Natural killer cell (primary cell): ENCODE measurements around the gene HIP1. TPM values are rescaled to one million over a fixed set of nuclear protein-coding genes. Genes with fewer than 3 reads are reported as not detected.
A peak's percentile ranks its signal among the peaks of the same experiment; 100 is the strongest.

Experiments
- ATAC-seq, 3 donors: fragments of 150-1000 bp in 2 of 3; fragments of 200-7000 bp in 1 of 3; cut with Tn5 transposase; 1 replicate in 1 of 3; 2 replicates in 2 of 3; pipeline ENCODE4 v1.10.0; 2021; ENCODE audit warnings: mild to moderate bottlenecking in 2 of 3, moderate library complexity in 2 of 3
- DNase-seq, 2 donors: peaks; one replicate each; pipeline versions ENCODE4 v3.0.0 to v3.0.0-alpha.2; 2013 to 2021; ENCODE audit warnings: mixed read lengths in 1 of 2
- H3K27ac ChIP-seq: one replicate; pipeline ENCODE4 v1.5.1; 2013; ENCODE audit warnings: mild to moderate bottlenecking, low read length
- H3K27me3 ChIP-seq: one replicate; pipeline ENCODE4 v1.6.1; 2013; ENCODE audit warnings: low read length; ENCODE audit not compliant: control insufficient read depth, insufficient read depth
- H3K36me3 ChIP-seq: one replicate; pipeline ENCODE4 v1.6.1; 2013; ENCODE audit warnings: low read length; ENCODE audit not compliant: control insufficient read depth, insufficient read depth
- H3K4me1 ChIP-seq: one replicate; pipeline ENCODE4 v1.6.1; 2013; ENCODE audit warnings: low read length; ENCODE audit not compliant: control insufficient read depth, insufficient read depth
- H3K4me3 ChIP-seq: one replicate; pipeline ENCODE4 v1.5.1; 2013; ENCODE audit warnings: low read length
- H3K9me3 ChIP-seq: one replicate; pipeline ENCODE4 v1.6.1; 2013; ENCODE audit warnings: low read length; ENCODE audit not compliant: control insufficient read depth, insufficient read depth
- H3K27ac Mint-ChIP-seq, 2 donors: one replicate each; pipeline ENCODE4 v1.8.0; 2022; ENCODE audit warnings: mild to moderate bottlenecking in 2 of 2, mixed read lengths in 2 of 2, moderate library complexity in 1 of 2
- H3K27me3 Mint-ChIP-seq, 2 donors: one replicate each; pipeline ENCODE4 v1.8.0; 2022; ENCODE audit warnings: low read depth in 2 of 2, mixed read lengths in 2 of 2
- H3K36me3 Mint-ChIP-seq: one replicate; pipeline ENCODE4 v1.8.0; 2022; ENCODE audit warnings: mixed read lengths
- H3K4me1 Mint-ChIP-seq, 2 donors: one replicate each; pipeline ENCODE4 v1.8.0; 2022; ENCODE audit warnings: mixed read lengths in 2 of 2
- H3K4me3 Mint-ChIP-seq: one replicate; pipeline ENCODE4 v1.8.0; 2022; ENCODE audit warnings: mild to moderate bottlenecking, moderate library complexity, mixed read lengths
- H3K9me3 Mint-ChIP-seq, 2 donors: one replicate each; pipeline ENCODE4 v1.8.0; 2022; ENCODE audit warnings: mixed read lengths in 2 of 2
- CTCF ChIP-seq: fragments of 200-600 bp; IDR thresholded peaks from one replicate; pipeline ENCODE4 v1.8.0; 2022; ENCODE audit warnings: antibody characterized with exemption
- WGBS: methylation state at CpG from one replicate; pipeline ENCODE4 v1.1.7; 2013; ENCODE audit warnings: missing lambda C conversion rate; ENCODE audit not compliant: insufficient coverage; 5-methylcytosine and 5-hydroxymethylcytosine counted together
- intact Hi-C: fragments of 100-400 bp; cut with micrococcal nuclease; formaldehyde crosslinking; loops from one replicate; pipeline ENCODE4 v1.14.2; 2022
- total RNA-seq, 4 donors: library from RNA; stranded (reverse); fragments of 120-200 nt in 1 of 4; gene quantifications; one replicate each; pipeline versions ENCODE4 v1.2.3 to v1.2.4, GENCODE V29; 2013 to 2022

Gene HIP1
- total RNA-seq, 3 donors from 2014 or later (not counting 1 experiment from before 2014, with no cell fraction given) = 17.1 to 27.9 (median 23.1) TPM

DNA sequence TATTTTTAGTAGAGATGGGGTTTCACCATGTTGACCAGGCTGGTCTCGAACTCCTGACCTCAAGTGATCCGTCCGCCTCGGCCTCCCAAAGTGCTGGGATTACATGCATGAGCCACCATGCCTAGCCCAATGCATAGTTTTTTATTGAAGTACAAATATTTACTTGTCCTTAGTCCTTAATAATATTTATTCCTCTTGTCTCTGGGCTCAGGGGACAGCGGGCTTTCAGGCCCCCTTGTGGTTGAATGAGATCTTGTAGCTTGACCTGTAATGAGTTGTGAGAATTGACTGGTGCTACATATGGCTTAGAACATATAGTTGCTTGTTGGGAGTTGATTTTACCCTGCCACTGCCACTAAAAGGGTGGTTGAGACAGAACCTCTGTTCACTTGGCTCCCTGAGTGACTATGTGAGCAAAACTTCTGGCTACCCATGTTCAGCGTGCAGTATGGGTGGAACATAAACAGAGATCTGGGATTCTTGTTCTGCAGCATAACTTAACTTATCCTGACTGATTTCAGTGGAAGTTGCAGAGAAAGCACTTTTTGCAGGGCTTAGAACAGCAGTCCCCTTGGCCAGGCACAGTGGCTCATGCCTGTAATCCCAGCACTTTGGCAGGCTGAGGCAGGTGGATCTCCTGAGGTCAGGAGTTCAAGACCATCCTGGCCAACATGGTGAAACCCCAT lies 18.4 kb upstream of the HIP1 start:
- intact Hi-C loops = no loop called here
- Mint-ChIP-seq H3K4me3 (no peak overlapping the region), H3K4me1 (peaks cover under 1 to 7% of the 10 kb centered on the region in 2 donors), H3K27ac (no peak overlapping the region), H3K9me3 (no peaks in the 10 kb centered on the region), H3K27me3 (no peaks in the 10 kb centered on the region), H3K36me3 (no peaks in the 10 kb centered on the region)
- Histone ChIP-seq H3K27me3 (no peaks in the 10 kb centered on the region), H3K4me3 (no peak overlapping the region), H3K4me1 (peaks cover 3% of the 10 kb centered on the region), H3K9me3 (no peaks in the 10 kb centered on the region), H3K36me3 (no peaks in the 10 kb centered on the region), H3K27ac (no peak overlapping the region)
- TF ChIP-seq CTCF = no peak
- DNase-seq (peak in 1 of 2 donors; percentile 38), ATAC-seq (peak in 2 of 3 donors; percentile 40 to 60)
- WGBS = 81% methylated on average over 6 of the region's 6 CpGs

DNA sequence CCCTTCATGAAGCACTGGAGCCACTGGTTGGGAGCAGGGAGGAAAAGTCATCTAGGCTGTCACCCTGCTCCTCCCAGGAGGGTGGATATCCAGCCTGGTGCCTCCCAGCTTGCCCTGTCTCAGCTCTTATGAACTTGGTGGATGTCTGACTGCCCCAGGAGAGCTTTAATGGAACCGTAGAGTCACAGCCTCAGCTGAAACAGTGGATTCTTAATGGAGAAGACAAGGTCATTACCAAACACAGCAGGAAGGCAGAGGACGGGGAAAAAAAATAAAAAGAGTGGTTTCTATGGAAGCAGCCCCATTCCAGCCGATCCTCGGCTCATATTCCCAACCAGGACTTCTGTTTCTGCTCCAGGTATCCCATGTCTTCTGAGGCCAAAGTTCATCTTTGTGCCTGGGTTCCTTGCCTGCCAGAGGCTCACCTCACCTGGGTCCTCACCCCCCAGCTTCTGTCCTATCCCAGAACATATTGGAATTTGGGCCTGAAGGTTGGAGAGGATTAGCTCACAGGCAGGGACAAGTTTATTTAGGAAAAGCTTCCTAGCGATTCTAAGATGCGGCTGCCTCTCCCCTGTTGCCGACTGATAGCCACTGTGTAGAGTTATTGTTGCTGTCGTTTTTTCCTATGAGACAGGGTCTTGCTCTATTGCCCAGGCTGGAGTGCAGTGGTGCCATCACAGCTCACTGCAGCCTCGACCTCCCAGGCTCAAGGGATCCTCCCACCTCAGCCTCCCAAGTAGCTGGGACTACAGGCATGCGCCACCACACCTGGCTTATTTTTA lies 17.7 kb upstream of the HIP1 start:
- ATAC-seq (no peak), DNase-seq (no peak)
- Histone ChIP-seq H3K9me3 (no peaks in the 10 kb centered on the region), H3K4me1 (no peaks in the 10 kb centered on the region), H3K4me3 (no peak overlapping the region), H3K36me3 (no peaks in the 10 kb centered on the region), H3K27ac (no peak overlapping the region), H3K27me3 (no peaks in the 10 kb centered on the region)
- Mint-ChIP-seq H3K4me3 (no peak overlapping the region), H3K4me1 (peaks cover 0 to 4% of the 10 kb centered on the region in 2 donors), H3K36me3 (no peaks in the 10 kb centered on the region), H3K27ac (no peak overlapping the region), H3K9me3 (no peaks in the 10 kb centered on the region), H3K27me3 (no peaks in the 10 kb centered on the region)
- WGBS = 93% methylated on average over 10 of the region's 10 CpGs
- TF ChIP-seq CTCF = no peak
- intact Hi-C loops = no loop called here

DNA sequence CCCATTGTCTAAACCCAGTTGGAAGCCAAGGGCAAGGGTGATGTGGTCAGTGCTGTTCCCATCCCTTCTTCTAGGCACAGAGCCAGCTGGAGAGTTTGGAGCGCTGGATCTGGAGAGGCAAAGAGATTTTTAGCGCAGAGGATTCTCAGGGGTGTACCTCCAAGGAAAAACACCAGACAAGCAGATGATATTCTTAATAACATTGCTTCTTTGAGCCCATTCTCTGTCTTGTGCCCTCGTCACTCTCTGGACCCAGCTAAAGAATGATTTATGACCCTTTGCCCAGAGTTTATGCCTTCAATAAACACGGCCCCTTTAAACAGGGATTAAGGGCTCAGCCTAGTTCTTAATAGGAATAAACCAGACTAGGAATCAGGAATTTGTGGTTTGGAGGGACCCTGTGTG lies 4.7 kb upstream of the HIP1 start:
- no peaks in the 10 kb centered on the region for H3K9me3 Mint-ChIP-seq
- H3K27ac Mint-ChIP-seq = no peak overlapping the region
- Histone ChIP-seq H3K4me1 (peaks cover 14% of the 10 kb centered on the region), H3K9me3 (no peaks in the 10 kb centered on the region), H3K36me3 (no peaks in the 10 kb centered on the region), H3K27ac (no peak overlapping the region), H3K27me3 (no peaks in the 10 kb centered on the region), H3K4me3 (no peak overlapping the region)
- H3K27me3 Mint-ChIP-seq = peaks cover 3 to 7% of the 10 kb centered on the region in 2 donors
- no peaks in the 10 kb centered on the region for H3K36me3 Mint-ChIP-seq
- H3K4me3 Mint-ChIP-seq = no peak overlapping the region
- TF ChIP-seq CTCF = no peak
- DNase-seq = no peak
- ATAC-seq = no peak
- 89% methylated on average over 4 of the region's 4 CpGs for WGBS
- intact Hi-C loops = no loop called here
- H3K4me1 Mint-ChIP-seq = peaks cover 12 to 17% of the 10 kb centered on the region in 2 donors
